ENCODE measurements around the gene GLG1.

The GLG1 gene

GRCh38 chr16:74608381-74608780 lies 1.5 kb upstream of the GLG1 start:
- DNase-seq, result no peak

- no peak for DNase-seq
Observed at GRCh38 chr16:74607962-74608356, 1.0 kb upstream of the GLG1 start.

- no peak for DNase-seq
Observed at GRCh38 chr16:74607310-74607961, 522 bp upstream of the GLG1 start.

- DNase-seq, result peak; percentile 23
Observed at GRCh38 chr16:74605746-74606520, 981 bp downstream of the GLG1 start.

GRCh38 chr16:74605332-74605731 lies 1.6 kb downstream of the GLG1 start:
- DNase-seq, result no peak

GRCh38 chr16:74603848-74604247 lies 3.1 kb downstream of the GLG1 start:
- DNase-seq, result no peak

GRCh38 chr16:74601126-74601871 lies 5.6 kb downstream of the GLG1 start:
- DNase-seq, result peak; percentile 41

- no peak for DNase-seq
Observed at GRCh38 chr16:74596586-74596985, 10.3 kb downstream of the GLG1 start.

- no peak for DNase-seq
Observed at GRCh38 chr16:74592847-74593246, 14.1 kb downstream of the GLG1 start.

GRCh38 chr16:74591876-74592650 lies 14.9 kb downstream of the GLG1 start:
- no peak for DNase-seq

- no peak for DNase-seq
Observed at GRCh38 chr16:74586948-74587347, 20.0 kb downstream of the GLG1 start.

GRCh38 chr16:74585846-74586443 lies 21.0 kb downstream of the GLG1 start:
- DNase-seq, result peak; percentile 31

GRCh38 chr16:74583926-74584666 lies 22.8 kb downstream of the GLG1 start:
- no peak for DNase-seq

GRCh38 chr16:74582970-74583369 lies 23.9 kb downstream of the GLG1 start:
- DNase-seq, result no peak

GRCh38 chr16:74580833-74581232 lies 26.1 kb downstream of the GLG1 start:
- DNase-seq, result no peak

GRCh38 chr16:74578838-74579237 lies 28.1 kb downstream of the GLG1 start:
- DNase-seq, result no peak

GRCh38 chr16:74578433-74578832 lies 28.5 kb downstream of the GLG1 start:
- DNase-seq, result no peak

GRCh38 chr16:74577882-74578366 lies 29.0 kb downstream of the GLG1 start:
- no peak for DNase-seq

- DNase-seq, result no peak
Observed at GRCh38 chr16:74575807-74576643, 30.9 kb downstream of the GLG1 start.

GRCh38 chr16:74575175-74575806 lies 31.6 kb downstream of the GLG1 start:
- DNase-seq, result no peak

Data from hematopoietic multipotent progenitor cell treated with erythropoietin and hydrocortisone succinate and interleukin-3 and kit ligand, for 8 days (in vitro differentiated cells).